IMR-90 (cell line): ENCODE results near the gene PBX3. TPM values are rescaled to one million over a fixed set of nuclear protein-coding genes. Genes with fewer than 3 reads are reported as not detected.

ENCODE experiments used
- ATAC-seq: fragments of 200-7000 bp; cut with Tn5 transposase; 2 replicates; pipeline ENCODE4 v1.9.1; 2020; ENCODE audit warnings: low read depth, mild to moderate bottlenecking, moderate library complexity
- BruUV-seq: library from RNA; stranded (reverse); fragments of 400-500 nt; replicated peaks from 2 replicates; lab custom pipeline; 2021; lab: Mats Ljungman, UMichigan
- CTCF ChIA-PET: fragments of 300-600 bp; formaldehyde crosslinking; extraction: SDS; loops from one replicate; lab custom pipeline; 2021; ENCODE audit warnings: antibody characterized with exemption; lab: Yijun Ruan, JAX
- POLR2A ChIA-PET: fragments of 300-600 bp; sonication (Branson Sonifier 250); formaldehyde crosslinking; loops from one replicate; lab custom pipeline; 2022; ENCODE audit warnings: antibody characterized with exemption; ENCODE audit not compliant: unreplicated experiment; lab: Charles Lee
- DNase-seq: peaks from one replicate; pipeline ENCODE4 v3.0.0; 2013
- H2AFZ ChIP-seq: replicated peaks from 2 replicates; pipeline ENCODE3; 2013; ENCODE audit warnings: low read length, mild to moderate bottlenecking; ENCODE audit not compliant: poor library complexity
- H2AK5ac ChIP-seq: 2 replicates; pipeline ENCODE4 v1.6.1; 2013; ENCODE audit warnings: low read depth, low read length, inconsistent platforms
- H2AK9ac ChIP-seq: replicated peaks from 2 replicates; pipeline ENCODE3; 2013; ENCODE audit warnings: mild to moderate bottlenecking, low read depth, low read length, moderate library complexity; ENCODE audit not compliant: poor library complexity
- H2BK120ac ChIP-seq: 2 replicates; pipeline ENCODE4 v1.6.1; 2013; ENCODE audit warnings: low read depth, low read length, inconsistent platforms
- H2BK15ac ChIP-seq: 3 replicates; pipeline ENCODE4 v1.6.1; 2013; ENCODE audit warnings: low read depth, low read length, inconsistent platforms
- H2BK20ac ChIP-seq: 2 replicates; pipeline ENCODE4 v1.6.1; 2013; ENCODE audit warnings: low read depth, mild to moderate bottlenecking, inconsistent platforms, low read length, moderate library complexity
- H2BK5ac ChIP-seq: 2 replicates; pipeline ENCODE4 v1.6.1; 2013; ENCODE audit warnings: mild to moderate bottlenecking, low read depth, low read length, inconsistent platforms; ENCODE audit not compliant: poor library complexity, severe bottlenecking
- H3K14ac ChIP-seq: replicated peaks from 2 replicates; pipeline ENCODE4 v1.6.1; 2013; ENCODE audit warnings: low read depth, low read length, inconsistent platforms
- H3K18ac ChIP-seq: 2 replicates; pipeline ENCODE4 v1.6.1; 2013; ENCODE audit warnings: low read depth, low read length, control low read depth
- H3K23ac ChIP-seq: 2 replicates; pipeline ENCODE4 v1.6.1; 2013; ENCODE audit warnings: low read depth, low read length, inconsistent platforms
- H3K27ac ChIP-seq: 2 replicates; pipeline ENCODE4 v1.5.1; 2013; ENCODE audit warnings: mild to moderate bottlenecking, control low read depth, low read length; ENCODE audit not compliant: insufficient read depth
- H3K27me3 ChIP-seq: 2 replicates; pipeline ENCODE4 v1.6.1; 2013; ENCODE audit warnings: low read length; ENCODE audit not compliant: control insufficient read depth, insufficient read depth
- H3K36me3 ChIP-seq: 2 replicates; pipeline ENCODE4 v1.6.1; 2013; ENCODE audit warnings: low read length, mixed read lengths; ENCODE audit not compliant: control insufficient read depth, insufficient read depth
- H3K4ac ChIP-seq: 2 replicates; pipeline ENCODE4 v1.6.1; 2013; ENCODE audit warnings: low read depth, low read length, inconsistent platforms
- H3K4me1 ChIP-seq: 2 replicates; pipeline ENCODE4 v1.6.1; 2013; ENCODE audit warnings: low read length, mixed read lengths; ENCODE audit not compliant: control insufficient read depth, insufficient read depth
- H3K4me2 ChIP-seq: 2 replicates; pipeline ENCODE4 v1.6.1; 2013; ENCODE audit warnings: low read depth, mild to moderate bottlenecking, control low read depth, low read length, moderate library complexity
- H3K4me3 ChIP-seq: 2 replicates; pipeline ENCODE4 v1.5.1; 2013; ENCODE audit warnings: low read depth, mild to moderate bottlenecking, control low read depth, low read length, moderate library complexity; ENCODE audit not compliant: insufficient read depth
- H3K56ac ChIP-seq: 2 replicates; pipeline ENCODE4 v1.6.1; 2013; ENCODE audit warnings: low read length, inconsistent platforms; ENCODE audit not compliant: insufficient read depth; ENCODE audit errors: extremely low read depth
- H3K79me1 ChIP-seq, 2 experiments: 2 replicates each; pipeline ENCODE4 v1.6.1; 2013; ENCODE audit warnings: low read length in 2 of 2, inconsistent platforms in 1 of 2, low read depth in 1 of 2
- H3K9ac ChIP-seq: 2 replicates; pipeline ENCODE4 v1.6.1; 2013; ENCODE audit warnings: low read depth, low read length, control low read depth
- H3K9me1 ChIP-seq: 2 replicates; pipeline ENCODE4 v1.6.1; 2013; ENCODE audit warnings: low read length, inconsistent platforms; ENCODE audit not compliant: insufficient read depth
- H3K9me3 ChIP-seq: 2 replicates; pipeline ENCODE4 v1.6.1; 2013; ENCODE audit warnings: low read length; ENCODE audit not compliant: control insufficient read depth, insufficient read depth
- H4K20me1 ChIP-seq: 2 replicates; pipeline ENCODE4 v1.6.1; 2013; ENCODE audit warnings: low read length, inconsistent platforms; ENCODE audit not compliant: insufficient read depth
- H4K5ac ChIP-seq: 2 replicates; pipeline ENCODE4 v1.6.1; 2013; ENCODE audit warnings: mild to moderate bottlenecking, low read depth, low read length, control low read depth
- H4K8ac ChIP-seq, 2 experiments: 2 replicates each; pipeline ENCODE4 v1.6.1; 2013; ENCODE audit warnings: low read depth in 2 of 2, low read length in 2 of 2, control low read depth in 1 of 2, inconsistent platforms in 1 of 2
- H4K91ac ChIP-seq: 2 replicates; pipeline ENCODE4 v1.6.1; 2013; ENCODE audit warnings: low read depth, low read length, inconsistent platforms; ENCODE audit not compliant: insufficient read depth
- BHLHE40 ChIP-seq: fragments of 150-350 bp; IDR thresholded peaks from 2 replicates; pipeline ENCODE4 v1.6.1; 2016; ENCODE audit warnings: mild to moderate bottlenecking, low read depth, low read length
- CEBPB ChIP-seq: IDR thresholded peaks from 2 replicates; pipeline ENCODE4 v1.6.1; 2012; ENCODE audit warnings: low read depth, low read length, improper control_type of control experiment
- CHD1 ChIP-seq: IDR thresholded peaks from 2 replicates; pipeline ENCODE4 v1.6.1; 2012; ENCODE audit warnings: low read depth, low read length, improper control_type of control experiment
- FOS ChIP-seq: fragments of 150-350 bp; IDR thresholded peaks from 2 replicates; pipeline ENCODE4 v1.6.1; 2016; ENCODE audit warnings: low read depth, low read length
- MAFK ChIP-seq: IDR thresholded peaks from 2 replicates; pipeline ENCODE4 v1.6.1; 2012; ENCODE audit warnings: low read depth, low read length, improper control_type of control experiment
- MAZ ChIP-seq: IDR thresholded peaks from 2 replicates; pipeline ENCODE4 v1.6.1; 2012; ENCODE audit warnings: low read depth, mild to moderate bottlenecking, low read length, improper control_type of control experiment, moderate library complexity, borderline replicate concordance
- MXI1 ChIP-seq: IDR thresholded peaks from 2 replicates; pipeline ENCODE4 v1.6.1; 2012; ENCODE audit warnings: low read depth, mild to moderate bottlenecking, low read length, moderate library complexity, borderline replicate concordance
- NFE2L2 ChIP-seq: fragments of 150-350 bp; IDR thresholded peaks from 2 replicates; pipeline ENCODE4 v1.6.1; 2016; ENCODE audit warnings: low read depth, mild to moderate bottlenecking, low read length
- POLR2A ChIP-seq: IDR thresholded peaks from 2 replicates; pipeline ENCODE4 v1.6.1; 2012; ENCODE audit warnings: mild to moderate bottlenecking, low read depth, low read length
- RAD21 ChIP-seq: IDR thresholded peaks from 2 replicates; pipeline ENCODE4 v1.6.1; 2012; ENCODE audit warnings: low read length, improper control_type of control experiment
- RCOR1 ChIP-seq: IDR thresholded peaks from 2 replicates; pipeline ENCODE4 v1.6.1; 2012; ENCODE audit warnings: mild to moderate bottlenecking, low read length, improper control_type of control experiment; ENCODE audit not compliant: insufficient replicate concordance
- RFX5 ChIP-seq: IDR thresholded peaks from 2 replicates; pipeline ENCODE4 v1.8.0; 2012; ENCODE audit warnings: low read depth, mild to moderate bottlenecking, low read length, moderate library complexity
- SMC3 ChIP-seq: fragments of 150-350 bp; IDR thresholded peaks from 2 replicates; pipeline ENCODE4 v1.6.1; 2016; ENCODE audit warnings: low read depth, mild to moderate bottlenecking, antibody characterized with exemption, low read length, moderate library complexity
- WGBS, 2 experiments: methylation state at CpG; one replicate each; pipeline versions ENCODE4 v1.1.5 to v1.1.7; 2013; ENCODE audit warnings: missing lambda C conversion rate in 2 of 2; ENCODE audit not compliant: insufficient read length in 1 of 2; ENCODE audit errors: extremely low coverage in 2 of 2; 5-methylcytosine and 5-hydroxymethylcytosine counted together
- dilution Hi-C: fragments of 300-500 bp; cut with HindIII; formaldehyde crosslinking; loops from one replicate; pipeline ENCODE4 v1.14.3; 2018; ENCODE audit warnings: low sequenced_read_pairs; ENCODE audit not compliant: unreplicated experiment
- in situ Hi-C: fragments of 300-500 bp; cut with MboI; formaldehyde crosslinking; loops from 3 replicates; pipeline ENCODE4 v1.14.3; 2019; ENCODE audit warnings: low sequenced_read_pairs, inconsistent platforms, mixed read lengths
- intact Hi-C: fragments of 100-400 bp; cut with micrococcal nuclease; formaldehyde crosslinking; loops from 2 replicates; pipeline ENCODE4 v1.10.0; 2022
- polyA plus RNA-seq, 3 experiments: library from polyadenylated mRNA; depleted of rRNA; stranded (reverse); fragments of >200 nt; gene quantifications; 2 replicates each; pipeline ENCODE4 v1.2.3, GENCODE V29; 2012; ENCODE audit warnings: low replicate concordance in 1 of 3
- total RNA-seq: library from RNA; depleted of rRNA; stranded (reverse); fragments of >200 nt; gene quantifications from 2 replicates; pipeline ENCODE4 v1.2.3, GENCODE V29; 2012
- TF ChIP-seq, protein P1 (sequence below): fragments of 150-350 bp; IDR thresholded peaks from 2 replicates; pipeline ENCODE4 v1.6.1; 2016; ENCODE audit warnings: low read depth, mild to moderate bottlenecking, low read length, moderate library complexity, borderline replicate concordance
- TF ChIP-seq, protein P2 (sequence below): fragments of 150-350 bp; IDR thresholded peaks from 2 replicates; pipeline ENCODE4 v1.6.1; 2017; ENCODE audit warnings: mild to moderate bottlenecking, antibody characterized with exemption, low read length, low read depth
- TF ChIP-seq, protein P3 (sequence below): conservative IDR thresholded peaks from 2 replicates; pipeline ENCODE4 v1.5.1; 2012; ENCODE audit warnings: mild to moderate bottlenecking, low read depth, low read length, improper control_type of control experiment

PBX3 gene
- total and polyA plus RNA-seq, 2 of the 4 experiments (the other 2 are of a cell fraction), result 12.0 to 15.6 TPM

DNA sequence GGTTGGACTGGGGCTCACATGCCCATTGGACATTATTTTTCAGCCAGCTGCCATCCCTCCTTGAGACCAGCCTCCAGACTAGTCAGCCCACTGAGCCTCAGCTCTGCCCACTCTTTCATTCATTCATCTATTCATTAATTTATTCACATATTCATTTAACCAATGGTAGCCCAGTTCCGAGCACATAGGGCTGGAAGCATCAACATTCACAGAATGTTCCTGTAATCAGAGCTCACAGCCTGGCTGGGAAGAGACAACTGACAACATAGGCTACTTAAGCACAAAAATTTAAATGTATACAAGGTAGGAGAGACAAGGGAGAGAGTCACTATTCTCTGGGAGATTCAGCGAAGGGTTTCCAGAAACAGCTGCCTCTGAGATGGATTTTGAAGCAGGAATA lies 17.0 kb upstream of the PBX3 start:
- Histone ChIP-seq H3K4me3 (no peak overlapping the region), H3K4ac (no peak overlapping the region), H3K4me1 (no peaks in the 10 kb centered on the region), H2BK20ac (no peak overlapping the region), H2BK15ac (no peak overlapping the region), H2BK5ac (no peak overlapping the region), H3K56ac (no peak overlapping the region), H4K5ac (no peak overlapping the region), H2BK120ac (no peak overlapping the region), H3K27ac (no peak overlapping the region), H4K91ac (no peak overlapping the region), H3K9me3 (no peaks in the 10 kb centered on the region), H3K18ac (no peak overlapping the region), H3K79me1 (no peaks in the 10 kb centered on the region), H4K20me1 (no peaks in the 10 kb centered on the region), H2AK5ac (no peak overlapping the region), H3K27me3 (peaks cover 20% of the 10 kb centered on the region), H2AFZ (no peak overlapping the region), H3K14ac (no peak overlapping the region), H2AK9ac (no peak overlapping the region), H3K23ac (no peak overlapping the region; the same call in 1 of the 2 replicates), H3K9ac (no peak overlapping the region), H4K8ac (no peak overlapping the region), H3K9me1 (no peaks in the 10 kb centered on the region), H3K36me3 (no peaks in the 10 kb centered on the region), H3K4me2 (no peak overlapping the region)
- DNase-seq (no peak), ATAC-seq (no peak)
- no TSS peak for BruUV-seq
- CTCF ChIA-PET, result no interaction called here
- in situ Hi-C loops (no loop called here), intact Hi-C loops (no loop called here), dilution Hi-C loops (no loop called here)
- POLR2A ChIA-PET, result no interaction called here
- 100% methylated on average over 1 of the region's 2 CpGs; no CpG with 5 or more reads in 1 of the 2 experiments for WGBS, 2 experiments
- TF ChIP-seq RCOR1, result no peak
- TF ChIP-seq CHD1, result no peak
- no peak for TF ChIP-seq SMC3
- TF ChIP-seq, protein P1, sequence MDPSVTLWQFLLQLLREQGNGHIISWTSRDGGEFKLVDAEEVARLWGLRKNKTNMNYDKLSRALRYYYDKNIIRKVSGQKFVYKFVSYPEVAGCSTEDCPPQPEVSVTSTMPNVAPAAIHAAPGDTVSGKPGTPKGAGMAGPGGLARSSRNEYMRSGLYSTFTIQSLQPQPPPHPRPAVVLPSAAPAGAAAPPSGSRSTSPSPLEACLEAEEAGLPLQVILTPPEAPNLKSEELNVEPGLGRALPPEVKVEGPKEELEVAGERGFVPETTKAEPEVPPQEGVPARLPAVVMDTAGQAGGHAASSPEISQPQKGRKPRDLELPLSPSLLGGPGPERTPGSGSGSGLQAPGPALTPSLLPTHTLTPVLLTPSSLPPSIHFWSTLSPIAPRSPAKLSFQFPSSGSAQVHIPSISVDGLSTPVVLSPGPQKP, result no peak
- no peak for TF ChIP-seq BHLHE40
- no peak for TF ChIP-seq MAZ
- TF ChIP-seq, protein P2, sequence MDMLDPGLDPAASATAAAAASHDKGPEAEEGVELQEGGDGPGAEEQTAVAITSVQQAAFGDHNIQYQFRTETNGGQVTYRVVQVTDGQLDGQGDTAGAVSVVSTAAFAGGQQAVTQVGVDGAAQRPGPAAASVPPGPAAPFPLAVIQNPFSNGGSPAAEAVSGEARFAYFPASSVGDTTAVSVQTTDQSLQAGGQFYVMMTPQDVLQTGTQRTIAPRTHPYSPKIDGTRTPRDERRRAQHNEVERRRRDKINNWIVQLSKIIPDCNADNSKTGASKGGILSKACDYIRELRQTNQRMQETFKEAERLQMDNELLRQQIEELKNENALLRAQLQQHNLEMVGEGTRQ, result no peak
- no peak for TF ChIP-seq FOS
- no peak for TF ChIP-seq POLR2A
- TF ChIP-seq, protein P3, sequence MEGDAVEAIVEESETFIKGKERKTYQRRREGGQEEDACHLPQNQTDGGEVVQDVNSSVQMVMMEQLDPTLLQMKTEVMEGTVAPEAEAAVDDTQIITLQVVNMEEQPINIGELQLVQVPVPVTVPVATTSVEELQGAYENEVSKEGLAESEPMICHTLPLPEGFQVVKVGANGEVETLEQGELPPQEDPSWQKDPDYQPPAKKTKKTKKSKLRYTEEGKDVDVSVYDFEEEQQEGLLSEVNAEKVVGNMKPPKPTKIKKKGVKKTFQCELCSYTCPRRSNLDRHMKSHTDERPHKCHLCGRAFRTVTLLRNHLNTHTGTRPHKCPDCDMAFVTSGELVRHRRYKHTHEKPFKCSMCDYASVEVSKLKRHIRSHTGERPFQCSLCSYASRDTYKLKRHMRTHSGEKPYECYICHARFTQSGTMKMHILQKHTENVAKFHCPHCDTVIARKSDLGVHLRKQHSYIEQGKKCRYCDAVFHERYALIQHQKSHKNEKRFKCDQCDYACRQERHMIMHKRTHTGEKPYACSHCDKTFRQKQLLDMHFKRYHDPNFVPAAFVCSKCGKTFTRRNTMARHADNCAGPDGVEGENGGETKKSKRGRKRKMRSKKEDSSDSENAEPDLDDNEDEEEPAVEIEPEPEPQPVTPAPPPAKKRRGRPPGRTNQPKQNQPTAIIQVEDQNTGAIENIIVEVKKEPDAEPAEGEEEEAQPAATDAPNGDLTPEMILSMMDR, result no peak
- no peak for TF ChIP-seq NFE2L2
- TF ChIP-seq RAD21, result no peak
- no peak for TF ChIP-seq MXI1
- no peak for TF ChIP-seq MAFK
- no peak for TF ChIP-seq RFX5
- TF ChIP-seq CEBPB, result no peak
